SU-DHL-6 (cell line): ENCODE results near the gene URGCP.

Experiments used
- H2AFZ ChIP-seq: fragments of 200-600 bp; sonication (generic); 2 replicates; pipeline ENCODE4 v1.6.1; 2014; ENCODE audit warnings: low read depth, mild to moderate bottlenecking, moderate library complexity, mixed read lengths, antibody characterized with exemption, low read length; ENCODE audit not compliant: severe bottlenecking
- H3F3A ChIP-seq: fragments of 200-600 bp; shearing (Covaris generic); 2 replicates; pipeline ENCODE4 v1.6.0; 2016; ENCODE audit warnings: antibody characterized with exemption, mild to moderate bottlenecking; ENCODE audit not compliant: insufficient read depth
- H3K27ac ChIP-seq: fragments of 200-600 bp; sonication (generic); 2 replicates; pipeline ENCODE4 v1.5.1; 2016; ENCODE audit warnings: low read depth, mild to moderate bottlenecking, low read length, moderate library complexity, mixed read lengths
- H3K27me3 ChIP-seq: fragments of 200-600 bp; sonication (generic), shearing (Covaris generic); 2 replicates; pipeline ENCODE4 v1.6.0; 2014; ENCODE audit warnings: mild to moderate bottlenecking, low read length
- H3K36me3 ChIP-seq: fragments of 200-600 bp; sonication (generic); 2 replicates; pipeline ENCODE4 v1.6.1; 2014; ENCODE audit warnings: mild to moderate bottlenecking, low read length, mixed read lengths
- H3K4me2 ChIP-seq: fragments of 300-600, 200-600 bp; shearing (Covaris generic), sonication (generic); 2 replicates; pipeline ENCODE4 v1.6.0; 2014; ENCODE audit warnings: low read length, low read depth, mild to moderate bottlenecking; ENCODE audit not compliant: poor library complexity, severe bottlenecking
- H3K4me3 ChIP-seq: fragments of 200-600 bp; sonication (generic); 2 replicates; pipeline ENCODE4 v1.5.1; 2014; ENCODE audit warnings: antibody characterized with exemption, low read length, mild to moderate bottlenecking, mixed read lengths; ENCODE audit not compliant: insufficient read depth, poor library complexity, severe bottlenecking
- H3K79me2 ChIP-seq: fragments of 200-600 bp; sonication (generic); 2 replicates; pipeline ENCODE4 v1.6.1; 2014; ENCODE audit warnings: mild to moderate bottlenecking, low read length, moderate library complexity; ENCODE audit not compliant: insufficient read depth
- H3K9ac ChIP-seq: fragments of 200-600 bp; sonication (generic); 2 replicates; pipeline ENCODE4 v1.7.0; 2014; ENCODE audit warnings: mild to moderate bottlenecking, low read length
- H3K9me2 ChIP-seq: fragments of 200-600 bp; sonication (generic); replicated peaks from 2 replicates; pipeline ENCODE4 v1.6.1; 2014; ENCODE audit warnings: low read length; ENCODE audit not compliant: insufficient read depth
- H3K9me3 ChIP-seq: fragments of 200-600 bp; sonication (generic); 2 replicates; pipeline ENCODE4 v1.6.1; 2014; ENCODE audit warnings: low read length, mixed read lengths; ENCODE audit not compliant: insufficient read depth
- H4K20me1 ChIP-seq: fragments of 200-600 bp; sonication (generic); 2 replicates; pipeline ENCODE4 v1.6.1; 2014; ENCODE audit warnings: low read depth, mild to moderate bottlenecking, antibody characterized with exemption, low read length, moderate library complexity, mixed read lengths
- EZH2phosphoT487 ChIP-seq: fragments of 200-600 bp; sonication (generic), shearing (Covaris generic); conservative IDR thresholded peaks from 2 replicates; pipeline ENCODE4 v1.6.1; 2018; ENCODE audit warnings: mild to moderate bottlenecking, antibody characterized with exemption, low read length, moderate library complexity, mixed read lengths
- TF ChIP-seq, protein P1 (sequence below): fragments of 200-600 bp; sonication (generic); IDR thresholded peaks from one replicate; pipeline ENCODE4 v1.5.1; 2017; ENCODE audit warnings: antibody characterized with exemption, mild to moderate bottlenecking, low read length, moderate library complexity; ENCODE audit not compliant: insufficient read depth, poor library complexity, severe bottlenecking

Gene URGCP

DNA sequence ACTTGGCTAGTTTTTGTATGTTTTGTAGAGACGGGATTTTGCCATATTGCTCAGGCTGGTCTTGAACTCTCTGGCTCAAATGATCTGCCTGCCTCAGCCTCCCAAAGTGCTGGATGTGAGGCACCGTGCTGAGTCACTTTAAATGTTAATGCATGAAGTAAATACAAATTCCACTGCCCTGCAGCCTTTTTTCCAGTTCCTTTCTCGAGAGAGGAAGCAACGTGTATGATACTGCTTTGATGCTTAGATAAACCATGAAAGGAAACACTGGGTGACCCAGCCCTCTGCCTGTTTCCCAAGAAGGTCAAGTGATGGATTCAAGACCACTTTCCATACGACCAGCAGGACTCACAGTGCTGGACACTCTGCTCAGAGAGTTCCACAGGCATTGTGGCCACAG lies 25.8 kb downstream of the URGCP start:
- Histone ChIP-seq H3K79me2 (no peaks in the 10 kb centered on the region), H4K20me1 (no peaks in the 10 kb centered on the region), H3K27ac (no peak overlapping the region), H3K27me3 (no peaks in the 10 kb centered on the region), H3K4me2 (no peak overlapping the region), H2AFZ (no peak overlapping the region), H3K36me3 (0 out of 2 replicates have a peak, but pooled peaks cover 3% of the 10 kb centered on the region), H3K9ac (no peak overlapping the region), H3K9me3 (no peaks in the 10 kb centered on the region), H3F3A (no peaks in the 10 kb centered on the region), H3K4me3 (no peak overlapping the region), H3K9me2 (no peaks in the 10 kb centered on the region)
- no peak for TF ChIP-seq EZH2phosphoT487

DNA sequence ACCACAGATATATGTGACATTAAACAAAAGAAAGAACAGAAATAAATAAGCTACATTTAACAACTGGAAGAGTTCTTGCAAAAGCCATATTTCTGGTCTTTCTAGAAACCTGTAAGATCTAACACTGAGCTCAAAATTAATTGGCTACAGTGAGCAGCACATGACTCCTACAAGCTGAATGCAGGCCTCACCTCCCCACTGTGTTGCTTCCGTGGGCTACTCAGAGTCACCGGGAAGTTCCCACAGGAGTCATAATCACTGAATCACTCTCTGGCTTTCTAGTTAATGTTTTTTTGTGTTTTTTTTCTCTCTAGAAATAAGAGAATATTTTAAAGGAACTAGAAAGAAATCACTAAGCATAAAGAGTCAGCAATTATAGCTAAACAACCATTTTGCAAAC lies 26.9 kb downstream of the URGCP start:
- TF ChIP-seq EZH2phosphoT487, result no peak
- TF ChIP-seq, protein P1, sequence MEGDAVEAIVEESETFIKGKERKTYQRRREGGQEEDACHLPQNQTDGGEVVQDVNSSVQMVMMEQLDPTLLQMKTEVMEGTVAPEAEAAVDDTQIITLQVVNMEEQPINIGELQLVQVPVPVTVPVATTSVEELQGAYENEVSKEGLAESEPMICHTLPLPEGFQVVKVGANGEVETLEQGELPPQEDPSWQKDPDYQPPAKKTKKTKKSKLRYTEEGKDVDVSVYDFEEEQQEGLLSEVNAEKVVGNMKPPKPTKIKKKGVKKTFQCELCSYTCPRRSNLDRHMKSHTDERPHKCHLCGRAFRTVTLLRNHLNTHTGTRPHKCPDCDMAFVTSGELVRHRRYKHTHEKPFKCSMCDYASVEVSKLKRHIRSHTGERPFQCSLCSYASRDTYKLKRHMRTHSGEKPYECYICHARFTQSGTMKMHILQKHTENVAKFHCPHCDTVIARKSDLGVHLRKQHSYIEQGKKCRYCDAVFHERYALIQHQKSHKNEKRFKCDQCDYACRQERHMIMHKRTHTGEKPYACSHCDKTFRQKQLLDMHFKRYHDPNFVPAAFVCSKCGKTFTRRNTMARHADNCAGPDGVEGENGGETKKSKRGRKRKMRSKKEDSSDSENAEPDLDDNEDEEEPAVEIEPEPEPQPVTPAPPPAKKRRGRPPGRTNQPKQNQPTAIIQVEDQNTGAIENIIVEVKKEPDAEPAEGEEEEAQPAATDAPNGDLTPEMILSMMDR, result no peak
- H3K9ac ChIP-seq, result no peak overlapping the region
- H3K79me2 ChIP-seq, result no peaks in the 10 kb centered on the region
- no peak overlapping the region for H3K4me2 ChIP-seq
- no peak overlapping the region for H2AFZ ChIP-seq
- no peaks in the 10 kb centered on the region for H3F3A ChIP-seq
- H3K27me3 ChIP-seq, result no peaks in the 10 kb centered on the region
- H4K20me1 ChIP-seq, result no peaks in the 10 kb centered on the region
- no peak overlapping the region for H3K4me3 ChIP-seq
- no peaks in the 10 kb centered on the region for H3K9me2 ChIP-seq
- 0 out of 2 replicates have a peak, but pooled peaks cover 3% of the 10 kb centered on the region for H3K36me3 ChIP-seq
- H3K9me3 ChIP-seq, result no peaks in the 10 kb centered on the region
- no peak overlapping the region for H3K27ac ChIP-seq

DNA sequence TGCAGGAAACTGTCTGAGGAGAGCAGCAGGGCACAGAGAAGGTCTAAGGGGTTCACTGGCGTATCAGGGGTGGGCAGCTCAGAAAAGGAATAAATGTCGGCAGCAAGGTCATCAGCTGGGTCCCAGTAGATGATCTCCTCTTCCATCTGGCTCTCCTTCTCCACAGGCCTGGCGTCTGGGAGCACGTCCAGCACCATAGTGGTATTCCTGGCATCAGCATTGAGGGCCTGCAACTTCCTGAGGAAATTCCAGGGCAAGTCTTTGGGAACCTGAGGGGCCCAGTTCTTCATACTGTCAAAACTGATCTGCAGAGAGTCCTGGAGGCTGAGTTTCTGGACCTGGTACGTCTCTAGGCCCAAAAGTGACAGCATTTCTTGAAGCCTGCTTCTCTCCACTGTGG lies 27.5 kb downstream of the URGCP start:
- no peaks in the 10 kb centered on the region for H3K79me2 ChIP-seq
- H3K9me3 ChIP-seq, result no peaks in the 10 kb centered on the region
- no peaks in the 10 kb centered on the region for H4K20me1 ChIP-seq
- H3K4me2 ChIP-seq, result no peak overlapping the region
- no peak overlapping the region for H3K27ac ChIP-seq
- no peak overlapping the region for H2AFZ ChIP-seq
- no peaks in the 10 kb centered on the region for H3K9me2 ChIP-seq
- no peak overlapping the region for H3K9ac ChIP-seq
- no peaks in the 10 kb centered on the region for H3K27me3 ChIP-seq
- H3F3A ChIP-seq, result no peaks in the 10 kb centered on the region
- no peak overlapping the region for H3K4me3 ChIP-seq
- TF ChIP-seq, protein P1, result no peak
- TF ChIP-seq EZH2phosphoT487, result no peak
- H3K36me3 ChIP-seq, result 0 out of 2 replicates have a peak, but pooled peaks cover 3% of the 10 kb centered on the region

DNA sequence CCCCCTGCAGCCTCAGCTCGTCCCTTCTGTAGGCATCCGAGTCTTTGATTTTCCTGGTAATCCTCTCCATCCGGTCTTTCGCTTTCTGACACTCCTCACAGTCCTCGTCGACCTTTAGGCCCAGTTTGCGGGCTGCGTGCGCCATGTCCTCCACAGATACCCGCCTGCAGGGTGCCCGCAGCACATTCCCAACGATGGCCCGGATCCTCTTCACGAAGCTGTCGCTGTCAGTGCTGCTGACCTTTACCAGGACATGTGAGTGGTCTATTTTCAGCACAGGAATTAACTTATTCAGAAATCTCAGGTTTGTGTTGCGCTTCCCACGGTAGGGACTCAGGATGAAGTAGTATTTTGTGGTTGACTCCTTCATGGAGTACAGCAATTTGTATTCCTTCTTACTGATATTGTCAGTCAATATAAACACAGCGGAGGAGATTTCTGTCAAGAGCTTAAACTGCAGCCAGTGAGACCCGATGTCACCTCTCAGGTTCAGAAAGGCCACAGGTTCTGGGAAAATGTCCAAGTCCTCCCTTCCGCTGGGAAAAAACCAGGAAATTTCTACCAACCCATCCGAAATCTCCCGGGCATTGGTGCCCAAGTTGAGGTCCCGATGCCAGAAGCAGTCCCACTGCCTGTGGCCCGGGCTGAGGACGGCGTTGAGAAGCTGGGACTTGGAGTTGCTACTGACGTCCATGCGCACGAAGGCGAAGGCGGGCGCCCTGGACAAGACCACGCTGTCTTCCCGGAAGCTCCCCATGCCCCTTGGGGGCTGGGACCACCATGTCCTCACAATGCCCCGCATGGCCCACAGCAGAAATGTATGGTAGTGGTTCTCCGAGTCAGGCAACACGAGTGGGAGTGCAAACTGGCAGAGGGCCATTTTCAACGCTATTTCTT lies 28.2 kb downstream of the URGCP start:
- TF ChIP-seq EZH2phosphoT487, result no peak
- TF ChIP-seq, protein P1, result no peak
- no peaks in the 10 kb centered on the region for H3K9me3 ChIP-seq
- no peaks in the 10 kb centered on the region for H3F3A ChIP-seq
- no peaks in the 10 kb centered on the region for H3K79me2 ChIP-seq
- H3K4me2 ChIP-seq, result no peak overlapping the region
- H2AFZ ChIP-seq, result no peak overlapping the region
- H3K4me3 ChIP-seq, result no peak overlapping the region
- 0 out of 2 replicates have a peak, but pooled peaks cover 3% of the 10 kb centered on the region for H3K36me3 ChIP-seq
- H3K27me3 ChIP-seq, result no peaks in the 10 kb centered on the region
- no peaks in the 10 kb centered on the region for H3K9me2 ChIP-seq
- no peak overlapping the region for H3K27ac ChIP-seq
- no peak overlapping the region for H3K9ac ChIP-seq
- H4K20me1 ChIP-seq, result no peaks in the 10 kb centered on the region
